IMR-90 (cell line): ENCODE data around the gene CROCC. TPM values are rescaled to one million over a fixed set of nuclear protein-coding genes. Genes with fewer than 3 reads are reported as not detected.

ENCODE experiments used
- ATAC-seq: fragments of 200-7000 bp; cut with Tn5 transposase; 2 replicates; pipeline ENCODE4 v1.9.1; 2020; ENCODE audit warnings: low read depth, mild to moderate bottlenecking, moderate library complexity
- BruUV-seq: library from RNA; stranded (reverse); fragments of 400-500 nt; replicated peaks from 2 replicates; lab custom pipeline; 2021; lab: Mats Ljungman, UMichigan
- CTCF ChIA-PET: fragments of 300-600 bp; formaldehyde crosslinking; extraction: SDS; loops from one replicate; lab custom pipeline; 2021; ENCODE audit warnings: antibody characterized with exemption; lab: Yijun Ruan, JAX
- POLR2A ChIA-PET: fragments of 300-600 bp; sonication (Branson Sonifier 250); formaldehyde crosslinking; loops from one replicate; lab custom pipeline; 2022; ENCODE audit warnings: antibody characterized with exemption; ENCODE audit not compliant: unreplicated experiment; lab: Charles Lee
- DNase-seq: peaks from one replicate; pipeline ENCODE4 v3.0.0; 2013
- H2AFZ ChIP-seq: replicated peaks from 2 replicates; pipeline ENCODE3; 2013; ENCODE audit warnings: low read length, mild to moderate bottlenecking; ENCODE audit not compliant: poor library complexity
- H2AK5ac ChIP-seq: 2 replicates; pipeline ENCODE4 v1.6.1; 2013; ENCODE audit warnings: low read depth, low read length, inconsistent platforms
- H2AK9ac ChIP-seq: replicated peaks from 2 replicates; pipeline ENCODE3; 2013; ENCODE audit warnings: mild to moderate bottlenecking, low read depth, low read length, moderate library complexity; ENCODE audit not compliant: poor library complexity
- H2BK120ac ChIP-seq: 2 replicates; pipeline ENCODE4 v1.6.1; 2013; ENCODE audit warnings: low read depth, low read length, inconsistent platforms
- H2BK15ac ChIP-seq: 3 replicates; pipeline ENCODE4 v1.6.1; 2013; ENCODE audit warnings: low read depth, low read length, inconsistent platforms
- H2BK20ac ChIP-seq: 2 replicates; pipeline ENCODE4 v1.6.1; 2013; ENCODE audit warnings: low read depth, mild to moderate bottlenecking, inconsistent platforms, low read length, moderate library complexity
- H2BK5ac ChIP-seq: 2 replicates; pipeline ENCODE4 v1.6.1; 2013; ENCODE audit warnings: mild to moderate bottlenecking, low read depth, low read length, inconsistent platforms; ENCODE audit not compliant: poor library complexity, severe bottlenecking
- H3K14ac ChIP-seq: replicated peaks from 2 replicates; pipeline ENCODE4 v1.6.1; 2013; ENCODE audit warnings: low read depth, low read length, inconsistent platforms
- H3K18ac ChIP-seq: 2 replicates; pipeline ENCODE4 v1.6.1; 2013; ENCODE audit warnings: low read depth, low read length, control low read depth
- H3K23ac ChIP-seq: 2 replicates; pipeline ENCODE4 v1.6.1; 2013; ENCODE audit warnings: low read depth, low read length, inconsistent platforms
- H3K27ac ChIP-seq: 2 replicates; pipeline ENCODE4 v1.5.1; 2013; ENCODE audit warnings: mild to moderate bottlenecking, control low read depth, low read length; ENCODE audit not compliant: insufficient read depth
- H3K27me3 ChIP-seq: 2 replicates; pipeline ENCODE4 v1.6.1; 2013; ENCODE audit warnings: low read length; ENCODE audit not compliant: control insufficient read depth, insufficient read depth
- H3K36me3 ChIP-seq: 2 replicates; pipeline ENCODE4 v1.6.1; 2013; ENCODE audit warnings: low read length, mixed read lengths; ENCODE audit not compliant: control insufficient read depth, insufficient read depth
- H3K4ac ChIP-seq: 2 replicates; pipeline ENCODE4 v1.6.1; 2013; ENCODE audit warnings: low read depth, low read length, inconsistent platforms
- H3K4me1 ChIP-seq: 2 replicates; pipeline ENCODE4 v1.6.1; 2013; ENCODE audit warnings: low read length, mixed read lengths; ENCODE audit not compliant: control insufficient read depth, insufficient read depth
- H3K4me2 ChIP-seq: 2 replicates; pipeline ENCODE4 v1.6.1; 2013; ENCODE audit warnings: low read depth, mild to moderate bottlenecking, control low read depth, low read length, moderate library complexity
- H3K4me3 ChIP-seq: 2 replicates; pipeline ENCODE4 v1.5.1; 2013; ENCODE audit warnings: low read depth, mild to moderate bottlenecking, control low read depth, low read length, moderate library complexity; ENCODE audit not compliant: insufficient read depth
- H3K56ac ChIP-seq: 2 replicates; pipeline ENCODE4 v1.6.1; 2013; ENCODE audit warnings: low read length, inconsistent platforms; ENCODE audit not compliant: insufficient read depth; ENCODE audit errors: extremely low read depth
- H3K79me1 ChIP-seq, 2 experiments: 2 replicates each; pipeline ENCODE4 v1.6.1; 2013; ENCODE audit warnings: low read length in 2 of 2, inconsistent platforms in 1 of 2, low read depth in 1 of 2
- H3K9ac ChIP-seq: 2 replicates; pipeline ENCODE4 v1.6.1; 2013; ENCODE audit warnings: low read depth, low read length, control low read depth
- H3K9me1 ChIP-seq: 2 replicates; pipeline ENCODE4 v1.6.1; 2013; ENCODE audit warnings: low read length, inconsistent platforms; ENCODE audit not compliant: insufficient read depth
- H3K9me3 ChIP-seq: 2 replicates; pipeline ENCODE4 v1.6.1; 2013; ENCODE audit warnings: low read length; ENCODE audit not compliant: control insufficient read depth, insufficient read depth
- H4K20me1 ChIP-seq: 2 replicates; pipeline ENCODE4 v1.6.1; 2013; ENCODE audit warnings: low read length, inconsistent platforms; ENCODE audit not compliant: insufficient read depth
- H4K5ac ChIP-seq: 2 replicates; pipeline ENCODE4 v1.6.1; 2013; ENCODE audit warnings: mild to moderate bottlenecking, low read depth, low read length, control low read depth
- H4K8ac ChIP-seq, 2 experiments: 2 replicates each; pipeline ENCODE4 v1.6.1; 2013; ENCODE audit warnings: low read depth in 2 of 2, low read length in 2 of 2, control low read depth in 1 of 2, inconsistent platforms in 1 of 2
- H4K91ac ChIP-seq: 2 replicates; pipeline ENCODE4 v1.6.1; 2013; ENCODE audit warnings: low read depth, low read length, inconsistent platforms; ENCODE audit not compliant: insufficient read depth
- BHLHE40 ChIP-seq: fragments of 150-350 bp; IDR thresholded peaks from 2 replicates; pipeline ENCODE4 v1.6.1; 2016; ENCODE audit warnings: mild to moderate bottlenecking, low read depth, low read length
- FOS ChIP-seq: fragments of 150-350 bp; IDR thresholded peaks from 2 replicates; pipeline ENCODE4 v1.6.1; 2016; ENCODE audit warnings: low read depth, low read length
- SMC3 ChIP-seq: fragments of 150-350 bp; IDR thresholded peaks from 2 replicates; pipeline ENCODE4 v1.6.1; 2016; ENCODE audit warnings: low read depth, mild to moderate bottlenecking, antibody characterized with exemption, low read length, moderate library complexity
- USF2 ChIP-seq: fragments of 150-350 bp; IDR thresholded peaks from 2 replicates; pipeline ENCODE4 v1.6.1; 2017; ENCODE audit warnings: mild to moderate bottlenecking, antibody characterized with exemption, low read length, low read depth
- WGBS, 2 experiments: methylation state at CpG; one replicate each; pipeline versions ENCODE4 v1.1.5 to v1.1.7; 2013; ENCODE audit warnings: missing lambda C conversion rate in 2 of 2; ENCODE audit not compliant: insufficient read length in 1 of 2; ENCODE audit errors: extremely low coverage in 2 of 2; 5-methylcytosine and 5-hydroxymethylcytosine counted together
- dilution Hi-C: fragments of 300-500 bp; cut with HindIII; formaldehyde crosslinking; loops from one replicate; pipeline ENCODE4 v1.14.3; 2018; ENCODE audit warnings: low sequenced_read_pairs; ENCODE audit not compliant: unreplicated experiment
- in situ Hi-C: fragments of 300-500 bp; cut with MboI; formaldehyde crosslinking; loops from 3 replicates; pipeline ENCODE4 v1.14.3; 2019; ENCODE audit warnings: low sequenced_read_pairs, inconsistent platforms, mixed read lengths
- intact Hi-C: fragments of 100-400 bp; cut with micrococcal nuclease; formaldehyde crosslinking; loops from 2 replicates; pipeline ENCODE4 v1.10.0; 2022
- polyA plus RNA-seq, 3 experiments: library from polyadenylated mRNA; depleted of rRNA; stranded (reverse); fragments of >200 nt; gene quantifications; 2 replicates each; pipeline ENCODE4 v1.2.3, GENCODE V29; 2012; ENCODE audit warnings: low replicate concordance in 1 of 3
- total RNA-seq: library from RNA; depleted of rRNA; stranded (reverse); fragments of >200 nt; gene quantifications from 2 replicates; pipeline ENCODE4 v1.2.3, GENCODE V29; 2012

Gene CROCC
- total and polyA plus RNA-seq, 2 of the 4 experiments (the other 2 are of a cell fraction), result 7.5 to 13.7 TPM

- no peak for TF ChIP-seq BHLHE40
These were observed 48.6 kb downstream of the CROCC start (continued) for GRCh38 chr1:16970132-16970910.

- Histone ChIP-seq H3K27ac (no peak overlapping the region), H2AK9ac (peak overlapping the region; percentile 28), H3K4me2 (no peak overlapping the region), H2BK20ac (no peak overlapping the region), H2AFZ (peak overlapping the region; percentile 48), H3K23ac (no peak overlapping the region), H3K4ac (no peak overlapping the region), H4K91ac (no peak overlapping the region), H4K20me1 (peaks cover 4% of the 10 kb centered on the region; the same call in 1 of the 2 replicates), H3K14ac (no peak overlapping the region), H3K9me3 (no peaks in the 10 kb centered on the region), H3K18ac (no peak overlapping the region), H2BK5ac (no peak overlapping the region), H4K8ac (no peak overlapping the region), H3K4me1 (peaks cover 7% of the 10 kb centered on the region), H2BK120ac (no peak overlapping the region), H3K56ac (no peak overlapping the region), H3K27me3 (no peaks in the 10 kb centered on the region), H3K79me1 (no peaks in the 10 kb centered on the region), H2BK15ac (no peak overlapping the region), H3K36me3 (peaks cover 6% of the 10 kb centered on the region; the same call in 1 of the 2 replicates), H4K5ac (no peak overlapping the region), H3K9ac (no peak overlapping the region), H3K4me3 (no peak overlapping the region), H3K9me1 (no peaks in the 10 kb centered on the region), H2AK5ac (no peak overlapping the region)
- no TSS peak for BruUV-seq
- WGBS, 2 experiments, result 83% methylated on average over 15 of the region's 28 CpGs; no CpG with 5 or more reads in 1 of the 2 experiments
- CTCF ChIA-PET, result no interaction called here
- in situ Hi-C loops, result no loop called here
- dilution Hi-C loops, result no loop called here
- intact Hi-C loops, result no loop called here
- DNase-seq (no peak), ATAC-seq (peak; percentile 60)
- peak; percentile 74 for TF ChIP-seq USF2
- TF ChIP-seq SMC3, result no peak
- no peak for TF ChIP-seq FOS
- POLR2A ChIA-PET, result no interaction called here
These were observed 49.8 kb downstream of the CROCC start for GRCh38 chr1:16971341-16972188.
